Caco-2 (cell line): ENCODE results near the gene CA4. TPM values are rescaled to one million over a fixed set of nuclear protein-coding genes. Genes with fewer than 3 reads are reported as not detected.

ENCODE experiments used
- BruUV-seq: library from RNA; stranded (reverse); fragments of 400-500 nt; replicated peaks from 2 replicates; lab custom pipeline; 2021; lab: Mats Ljungman, UMichigan
- CTCF ChIA-PET: fragments of 300-600 bp; sonication (Branson Sonifier 250); formaldehyde crosslinking; loops from one replicate; lab custom pipeline; 2022; ENCODE audit warnings: antibody characterized with exemption; lab: Charles Lee
- POLR2A ChIA-PET: fragments of 300-600 bp; sonication (Branson Sonifier 250); formaldehyde crosslinking; loops from one replicate; lab custom pipeline; 2022; ENCODE audit warnings: antibody characterized with exemption; lab: Charles Lee
- DNase-seq, 2 experiments: peaks; one replicate each; pipeline versions ENCODE4 v3.0.0 to v3.0.0-alpha.2; 2020 to 2022
- H3K27me3 ChIP-seq: replicated peaks from 2 replicates; pipeline ENCODE4 v1.6.0; 2011; ENCODE audit warnings: low read length; ENCODE audit not compliant: control insufficient read depth, insufficient read depth
- H3K36me3 ChIP-seq: 2 replicates; pipeline ENCODE4 v1.5.1; 2011; ENCODE audit warnings: low read length; ENCODE audit not compliant: control insufficient read depth, insufficient read depth
- H3K4me1 ChIP-seq: fragments of 250-450 bp; sonication (Bioruptor Pico); 2 replicates; pipeline ENCODE4 v1.5.1; 2020; ENCODE audit warnings: mild to moderate bottlenecking
- H3K4me3 ChIP-seq: 2 replicates; pipeline ENCODE4 v1.5.1; 2011; ENCODE audit warnings: low read depth, mild to moderate bottlenecking, control low read depth, low read length
- H3K9me3 ChIP-seq: fragments of 250-450 bp; sonication (Bioruptor Pico); 2 replicates; pipeline ENCODE4 v1.5.1; 2020; ENCODE audit warnings: mild to moderate bottlenecking, moderate library complexity
- H3K27ac Mint-ChIP-seq: one replicate; pipeline ENCODE4 v1.8.0; 2022; ENCODE audit warnings: mixed read lengths; ENCODE audit not compliant: unreplicated experiment
- H3K27me3 Mint-ChIP-seq: one replicate; pipeline ENCODE4 v1.8.0; 2022; ENCODE audit warnings: mixed read lengths; ENCODE audit not compliant: insufficient read depth, unreplicated experiment
- H3K36me3 Mint-ChIP-seq: one replicate; pipeline ENCODE4 v1.8.0; 2022; ENCODE audit warnings: mild to moderate bottlenecking, mixed read lengths; ENCODE audit not compliant: insufficient read depth, unreplicated experiment
- H3K4me1 Mint-ChIP-seq: one replicate; pipeline ENCODE4 v1.8.0; 2022; ENCODE audit warnings: low read depth, mixed read lengths; ENCODE audit not compliant: unreplicated experiment
- H3K4me3 Mint-ChIP-seq: one replicate; pipeline ENCODE4 v1.8.0; 2022; ENCODE audit warnings: mild to moderate bottlenecking, moderate library complexity, mixed read lengths; ENCODE audit not compliant: unreplicated experiment
- H3K9me3 Mint-ChIP-seq: one replicate; pipeline ENCODE4 v1.8.0; 2022; ENCODE audit warnings: mixed read lengths; ENCODE audit not compliant: unreplicated experiment
- CTCF ChIP-seq, 2 experiments: fragments of 200-600 bp in 1 of 2; IDR thresholded peaks; 1 replicate in 1 of 2; 2 replicates in 1 of 2; pipeline versions ENCODE4 v1.5.1 to v1.8.0; 2011 to 2022; ENCODE audit warnings: antibody characterized with exemption in 1 of 2, control low read depth in 1 of 2, inconsistent platforms in 1 of 2, low read depth in 1 of 2, low read length in 1 of 2, mild to moderate bottlenecking in 1 of 2, moderate library complexity in 1 of 2; ENCODE audit not compliant: insufficient read depth in 1 of 2, severe bottlenecking in 1 of 2, unreplicated experiment in 1 of 2
- intact Hi-C: fragments of 100-400 bp; cut with micrococcal nuclease; formaldehyde crosslinking; loops from one replicate; pipeline ENCODE4 v1.10.0; 2022; ENCODE audit not compliant: unreplicated experiment
- total RNA-seq: library from RNA; stranded (reverse); gene quantifications from 2 replicates; pipeline ENCODE4 v1.2.3, GENCODE V29; 2022

CA4 gene
- total RNA-seq, 1 experiment from 2014 or later: not detected

- H3K9me3 ChIP-seq: no peaks in the 10 kb centered on the region
- no peaks in the 10 kb centered on the region for H3K27me3 Mint-ChIP-seq
- ChIA-PET POLR2A (no interaction called here), CTCF (no interaction called here)
- intact Hi-C loops: no loop called here
- no peaks in the 10 kb centered on the region for H3K36me3 ChIP-seq
- H3K4me3 ChIP-seq: no peak overlapping the region
- no peak for TF ChIP-seq CTCF (IDR thresholded peaks at IDR 0.05; ENCODE audit: insufficient read depth in 1 of 2, low read depth in 1 of 2, low read length in 1 of 2, severe bottlenecking in 1 of 2, unreplicated experiment in 1 of 2)
- no peaks in the 10 kb centered on the region for H3K36me3 Mint-ChIP-seq
- peaks cover 28% of the 10 kb centered on the region for H3K4me1 ChIP-seq
- H3K4me3 Mint-ChIP-seq: no peak overlapping the region
- no peak for DNase-seq
- no TSS peak for BruUV-seq
- H3K4me1 Mint-ChIP-seq: peaks cover 46% of the 10 kb centered on the region
- H3K9me3 Mint-ChIP-seq: no peaks in the 10 kb centered on the region
- H3K27ac Mint-ChIP-seq: no peak overlapping the region
- H3K27me3 ChIP-seq: no peaks in the 10 kb centered on the region
Observed at GRCh38 chr17:60164164-60164563, 14.4 kb downstream of the CA4 start.

DNA sequence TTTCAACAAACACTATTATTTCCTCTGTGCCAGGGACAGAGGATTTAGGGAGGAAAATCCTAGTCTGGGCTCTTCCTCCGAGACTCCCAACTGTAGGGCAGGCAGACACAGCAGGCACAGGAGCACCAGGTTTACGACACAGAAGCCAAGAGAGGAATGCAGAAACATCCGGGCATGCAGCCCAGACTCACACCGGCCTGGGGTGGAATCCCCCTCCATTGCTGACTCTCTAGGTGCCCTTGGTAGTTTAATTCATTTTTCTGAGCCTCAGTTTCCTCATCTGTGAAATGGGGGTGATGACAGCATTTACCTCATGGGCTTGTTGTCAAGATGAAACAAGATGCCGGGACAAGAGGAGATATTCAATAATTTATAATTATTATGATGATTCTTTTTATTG lies 14.9 kb downstream of the CA4 start:
- DNase-seq: no peak
- TF ChIP-seq CTCF (IDR thresholded peaks at IDR 0.05; ENCODE audit: insufficient read depth in 1 of 2, low read depth in 1 of 2, low read length in 1 of 2, severe bottlenecking in 1 of 2, unreplicated experiment in 1 of 2): no peak

DNA sequence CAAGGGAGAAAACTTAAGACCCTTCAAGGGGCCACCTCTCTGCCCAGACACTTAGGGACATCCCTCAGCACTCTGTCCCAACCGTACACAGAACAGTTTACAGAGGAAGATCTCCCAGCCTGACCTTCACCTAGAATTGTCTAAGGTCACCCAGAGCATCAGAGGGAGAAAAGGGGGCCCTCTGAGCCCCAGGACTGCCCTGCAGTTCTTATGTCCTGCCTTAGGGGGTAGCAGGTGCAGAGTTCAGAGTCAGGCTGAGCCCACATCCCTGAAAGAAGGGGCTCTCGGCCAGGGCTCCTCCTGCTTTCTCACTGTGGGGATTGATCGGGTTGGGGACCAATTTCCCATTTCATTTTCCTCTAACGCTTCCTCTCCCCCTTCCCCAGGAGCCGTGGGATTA lies 15.4 kb downstream of the CA4 start:
- H3K27ac Mint-ChIP-seq: no peak overlapping the region
- no TSS peak for BruUV-seq
- no peak overlapping the region for H3K4me3 Mint-ChIP-seq
- DNase-seq: no peak
- H3K9me3 Mint-ChIP-seq: no peaks in the 10 kb centered on the region
- intact Hi-C loops: no loop called here
- Histone ChIP-seq H3K27me3 (no peaks in the 10 kb centered on the region), H3K36me3 (no peaks in the 10 kb centered on the region), H3K4me3 (no peak overlapping the region), H3K9me3 (no peaks in the 10 kb centered on the region), H3K4me1 (peaks cover 39% of the 10 kb centered on the region)
- peaks cover 48% of the 10 kb centered on the region for H3K4me1 Mint-ChIP-seq
- H3K36me3 Mint-ChIP-seq: no peaks in the 10 kb centered on the region
- CTCF ChIA-PET: no interaction called here
- H3K27me3 Mint-ChIP-seq: no peaks in the 10 kb centered on the region
- POLR2A ChIA-PET: no interaction called here
- no peak for TF ChIP-seq CTCF (IDR thresholded peaks at IDR 0.05; ENCODE audit: insufficient read depth in 1 of 2, low read depth in 1 of 2, low read length in 1 of 2, severe bottlenecking in 1 of 2, unreplicated experiment in 1 of 2)

More for the DNA sequence above, 14.9 kb downstream of the CA4 start:
- Mint-ChIP-seq H3K27me3 (no peaks in the 10 kb centered on the region), H3K36me3 (no peaks in the 10 kb centered on the region), H3K4me3 (no peak overlapping the region), H3K9me3 (no peaks in the 10 kb centered on the region), H3K4me1 (peaks cover 46% of the 10 kb centered on the region), H3K27ac (no peak overlapping the region)
- Histone ChIP-seq H3K4me3 (no peak overlapping the region), H3K9me3 (no peaks in the 10 kb centered on the region), H3K27me3 (no peaks in the 10 kb centered on the region), H3K36me3 (no peaks in the 10 kb centered on the region), H3K4me1 (peaks cover 34% of the 10 kb centered on the region)
- intact Hi-C loops: no loop called here
- ChIA-PET CTCF (no interaction called here), POLR2A (no interaction called here)
- no TSS peak for BruUV-seq
